ENCODE results near the gene STK10.

Gene STK10

DNA sequence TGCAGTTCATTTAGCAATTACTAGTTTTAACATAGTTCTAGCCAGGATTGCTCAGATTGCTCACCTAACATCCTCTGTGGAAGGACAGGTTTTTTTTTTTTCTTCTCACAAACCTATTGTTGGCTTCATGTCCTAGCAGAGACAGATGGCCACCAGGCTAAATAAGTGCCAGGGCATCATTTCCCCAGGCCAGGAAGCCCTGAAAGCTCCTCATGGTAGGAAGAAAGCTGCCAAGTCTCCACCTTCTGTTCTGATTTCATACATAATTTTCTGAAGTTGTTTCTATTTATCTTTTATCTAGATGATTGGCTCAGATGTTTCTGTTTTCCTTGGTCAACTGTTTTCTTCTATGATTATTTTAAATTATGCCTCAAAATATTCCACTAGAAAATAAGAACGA is 37.0 kb upstream of the STK10 start:
- no peak overlapping the region for H3K4me3 ChIP-seq (ENCODE audit: low read depth, low read length)
- TF ChIP-seq, protein P1, sequence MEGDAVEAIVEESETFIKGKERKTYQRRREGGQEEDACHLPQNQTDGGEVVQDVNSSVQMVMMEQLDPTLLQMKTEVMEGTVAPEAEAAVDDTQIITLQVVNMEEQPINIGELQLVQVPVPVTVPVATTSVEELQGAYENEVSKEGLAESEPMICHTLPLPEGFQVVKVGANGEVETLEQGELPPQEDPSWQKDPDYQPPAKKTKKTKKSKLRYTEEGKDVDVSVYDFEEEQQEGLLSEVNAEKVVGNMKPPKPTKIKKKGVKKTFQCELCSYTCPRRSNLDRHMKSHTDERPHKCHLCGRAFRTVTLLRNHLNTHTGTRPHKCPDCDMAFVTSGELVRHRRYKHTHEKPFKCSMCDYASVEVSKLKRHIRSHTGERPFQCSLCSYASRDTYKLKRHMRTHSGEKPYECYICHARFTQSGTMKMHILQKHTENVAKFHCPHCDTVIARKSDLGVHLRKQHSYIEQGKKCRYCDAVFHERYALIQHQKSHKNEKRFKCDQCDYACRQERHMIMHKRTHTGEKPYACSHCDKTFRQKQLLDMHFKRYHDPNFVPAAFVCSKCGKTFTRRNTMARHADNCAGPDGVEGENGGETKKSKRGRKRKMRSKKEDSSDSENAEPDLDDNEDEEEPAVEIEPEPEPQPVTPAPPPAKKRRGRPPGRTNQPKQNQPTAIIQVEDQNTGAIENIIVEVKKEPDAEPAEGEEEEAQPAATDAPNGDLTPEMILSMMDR (IDR thresholded peaks at IDR 0.05; ENCODE audit: insufficient read depth, low read length, missing control alignments) = no peak
- CTCF ChIA-PET = interaction anchor here (1.0 to 2.1 kb wide), 2 partner anchors 35 to 36 kb away, joined by 4 to 6 read pairs; partner anchors contain the start of gene STK10
- POLR2A ChIA-PET = no interaction called here
- no peak for DNase-seq (ENCODE audit: low read depth, low spot score)

DNA sequence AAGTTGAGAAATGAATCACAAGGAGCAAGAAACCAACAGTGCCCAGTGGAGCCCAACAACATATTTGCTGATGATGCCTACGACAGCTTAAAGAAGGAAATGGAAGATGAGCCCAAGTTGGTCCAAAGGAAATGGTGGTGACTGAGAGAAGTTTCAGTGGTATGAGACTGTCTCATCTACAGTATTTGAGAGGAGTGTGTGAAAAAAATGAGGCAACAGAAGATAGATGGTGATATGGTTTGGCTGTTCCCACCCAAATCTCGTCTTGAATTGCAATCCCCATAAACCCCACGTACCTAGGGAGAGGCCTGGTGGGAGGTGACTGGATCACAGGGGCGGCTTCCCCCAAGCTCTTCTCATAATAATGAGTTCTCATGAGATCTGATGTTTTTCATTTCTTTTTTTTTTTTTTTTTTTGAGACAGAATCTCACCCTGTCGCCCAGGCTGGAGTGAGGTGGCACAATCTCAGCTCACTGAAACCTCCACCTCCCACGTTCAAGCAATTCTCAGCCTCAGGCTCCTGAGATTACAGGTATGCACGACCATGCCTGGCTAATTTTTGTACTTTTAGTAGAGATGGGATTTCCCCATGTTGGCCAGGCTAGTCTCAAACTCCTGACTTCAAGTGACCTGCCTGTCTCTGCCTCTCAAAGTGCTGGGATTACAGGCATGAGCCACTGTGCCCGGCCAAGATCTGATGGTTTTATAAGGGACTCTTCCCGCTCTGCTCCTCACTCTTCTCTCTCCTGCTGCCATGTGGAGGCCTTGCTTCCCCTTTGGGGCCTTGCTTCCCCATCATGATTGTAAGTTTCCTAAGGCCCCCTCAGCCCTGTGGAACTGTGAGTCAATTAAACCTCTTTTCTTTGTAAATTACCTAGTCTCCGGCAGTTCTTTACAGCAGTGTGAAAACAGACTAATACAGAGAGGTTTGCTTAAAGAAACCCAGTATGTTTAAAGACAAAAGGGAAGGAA is 36.2 kb upstream of the STK10 start:
- TF ChIP-seq, protein P1 (IDR thresholded peaks at IDR 0.05; ENCODE audit: insufficient read depth, low read length, missing control alignments) = no peak
- H3K4me3 ChIP-seq (ENCODE audit: low read depth, low read length) = no peak overlapping the region
- CTCF ChIA-PET = interaction anchor here (1.0 to 2.1 kb wide), 3 partner anchors 16 to 36 kb away, joined by 4 to 6 read pairs (median 4); partner anchors contain the start of gene STK10
- POLR2A ChIA-PET = no interaction called here
- DNase-seq (ENCODE audit: low read depth, low spot score) = no peak

DNA sequence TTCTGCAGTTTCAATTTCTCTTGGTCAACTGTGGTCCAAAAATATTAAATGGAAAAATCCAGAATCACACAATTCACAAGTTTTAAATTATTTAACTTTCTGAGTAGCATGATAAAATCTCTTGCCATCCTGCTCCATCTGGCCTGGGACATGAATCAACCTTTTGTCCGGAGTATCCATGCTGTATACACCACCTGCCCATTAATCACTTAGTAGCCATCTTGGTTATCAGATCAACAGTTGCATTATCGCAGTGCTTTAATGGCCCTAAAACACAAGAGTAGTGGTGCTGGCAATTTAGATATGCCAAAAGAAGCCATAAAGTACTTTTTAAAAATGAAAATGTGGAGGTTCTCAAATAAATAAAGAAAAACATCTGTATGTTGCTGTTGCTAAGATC is 31.3 kb upstream of the STK10 start:
- ChIA-PET CTCF (no interaction called here), POLR2A (no interaction called here)
- no peak overlapping the region for H3K4me3 ChIP-seq (ENCODE audit: low read depth, low read length)
- TF ChIP-seq, protein P1 (IDR thresholded peaks at IDR 0.05; ENCODE audit: insufficient read depth, low read length, missing control alignments) = no peak
- DNase-seq (ENCODE audit: low read depth, low spot score) = no peak

DNA sequence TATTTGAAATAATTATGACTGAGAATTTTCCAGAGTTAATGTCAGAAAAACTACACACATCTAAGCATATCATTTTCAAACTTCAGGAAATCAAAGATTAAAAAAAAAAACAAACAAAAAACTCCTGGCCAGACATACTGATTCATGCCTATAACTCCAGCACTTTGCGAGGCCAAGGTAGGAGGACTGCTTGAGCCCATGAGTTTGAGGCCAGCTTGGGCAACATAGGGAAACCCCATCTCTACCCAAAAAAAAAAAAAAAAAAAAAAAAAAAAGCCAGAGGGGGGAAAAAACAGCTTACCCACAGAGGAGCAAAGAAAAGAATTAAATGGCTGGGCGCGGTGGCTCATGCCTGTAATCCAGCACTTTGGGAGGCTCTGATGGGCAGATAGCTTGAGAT is 28.3 kb upstream of the STK10 start:
- POLR2A ChIA-PET = interaction anchor here (0.7 kb wide), 1 partner anchor 138 kb away, joined by 3 read pairs; no protein-coding TSS in a partner anchor
- no peak overlapping the region for H3K4me3 ChIP-seq (ENCODE audit: low read depth, low read length)
- TF ChIP-seq, protein P1 (IDR thresholded peaks at IDR 0.05; ENCODE audit: insufficient read depth, low read length, missing control alignments) = no peak
- no peak for DNase-seq (ENCODE audit: low read depth, low spot score)
- CTCF ChIA-PET = no interaction called here

DNA sequence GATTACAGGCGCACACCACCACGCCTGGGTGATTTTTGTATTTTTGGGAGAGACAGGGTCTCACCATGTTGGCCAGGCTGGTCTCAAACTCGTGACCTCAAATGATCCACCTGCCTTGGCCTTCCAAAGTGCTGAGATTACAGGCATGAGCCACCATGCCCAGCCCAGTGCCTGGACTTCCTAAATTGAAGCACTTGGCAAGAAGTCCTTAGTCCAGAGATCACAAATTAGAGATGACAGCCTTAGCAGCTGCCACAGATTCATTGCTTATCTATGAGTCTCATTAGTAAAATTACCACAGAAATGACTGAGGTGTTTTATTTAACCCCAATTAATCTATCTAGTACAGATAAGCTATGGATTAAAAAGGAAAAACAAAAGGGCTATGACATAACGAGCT is 25.1 kb upstream of the STK10 start:
- TF ChIP-seq, protein P1 (IDR thresholded peaks at IDR 0.05; ENCODE audit: insufficient read depth, low read length, missing control alignments) = no peak
- H3K4me3 ChIP-seq (ENCODE audit: low read depth, low read length) = no peak overlapping the region
- POLR2A ChIA-PET = no interaction called here
- DNase-seq (ENCODE audit: low read depth, low spot score) = no peak
- CTCF ChIA-PET = interaction anchor here (1.7 to 4.6 kb wide), 2 partner anchors 10 to 24 kb away, joined by 5 to 24 read pairs; partner anchors contain the start of gene STK10

DNA sequence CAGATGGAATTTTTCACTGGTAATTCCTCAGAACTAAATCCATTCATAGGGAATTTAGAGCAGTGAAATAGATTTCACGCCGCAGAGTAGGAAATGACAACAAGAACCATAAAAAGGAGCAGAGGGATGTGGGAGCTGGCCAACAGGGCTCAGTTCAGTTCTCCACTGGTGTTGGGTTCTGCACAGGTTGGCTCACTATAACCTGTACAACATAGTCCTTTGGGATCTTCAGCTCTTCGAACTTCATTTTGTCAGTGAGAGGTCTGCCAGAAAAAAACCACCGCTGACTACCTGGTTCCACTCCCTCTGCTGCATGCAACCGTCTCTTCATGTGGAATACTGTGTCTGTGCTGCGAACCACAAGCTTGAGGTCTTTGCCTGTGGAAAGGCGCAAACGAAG is 23.7 kb upstream of the STK10 start:
- no peak overlapping the region for H3K4me3 ChIP-seq (ENCODE audit: low read depth, low read length)
- TF ChIP-seq, protein P1 (IDR thresholded peaks at IDR 0.05; ENCODE audit: insufficient read depth, low read length, missing control alignments) = no peak
- POLR2A ChIA-PET = no interaction called here
- DNase-seq (ENCODE audit: low read depth, low spot score) = no peak
- CTCF ChIA-PET = interaction anchor here (4.6 kb wide), 1 partner anchor 23 kb away, joined by 24 read pairs; the partner anchor contains the start of gene STK10

Measured in AG04449 (cell line).